ENCODE results near the gene ARL17B.
"Not testable (repeated sequence)": the region's sequence is repeated elsewhere in the genome, so short reads cannot be mapped to it uniquely, and the experiment has no call there.

Gene ARL17B

DNA sequence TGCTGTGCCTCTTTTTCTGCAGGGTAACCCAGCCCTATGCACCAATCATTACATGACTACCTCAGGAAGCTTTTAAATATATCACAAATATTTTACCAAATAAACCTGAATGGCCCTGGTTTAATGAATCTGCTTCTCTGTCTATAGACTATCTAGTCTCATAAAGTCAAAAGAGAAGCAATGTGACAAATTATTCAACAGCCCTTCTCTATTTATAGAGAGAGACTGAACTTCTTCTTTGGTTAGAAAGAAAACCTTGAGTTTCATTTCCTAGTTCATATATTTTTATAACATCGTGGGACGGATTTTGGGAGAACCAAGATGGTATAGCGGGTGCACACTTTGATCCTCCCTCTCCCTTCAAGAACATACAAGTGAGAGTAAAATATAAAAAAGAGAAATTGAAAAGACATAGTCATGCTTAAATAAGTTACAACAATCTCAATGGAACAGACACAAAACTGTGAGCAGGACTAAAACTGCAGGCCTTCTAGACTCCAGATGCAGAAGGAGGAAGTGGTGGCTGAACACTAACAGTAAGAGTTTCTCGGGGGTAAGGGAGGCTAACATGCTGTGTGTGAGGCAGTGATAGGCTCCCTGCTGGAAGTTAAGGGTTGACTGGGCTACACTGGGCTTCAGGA lies 70.5 kb downstream of the ARL17B start:
- DNase-seq (ENCODE audit: extremely low read depth in 1 of 2, low read depth in 1 of 2): not testable (repeated sequence)

GRCh38 chr17:46287587-46287986 lies 74.0 kb downstream of the ARL17B start:
- not testable (repeated sequence) for DNase-seq (ENCODE audit: extremely low read depth in 1 of 2, low read depth in 1 of 2)

DNA sequence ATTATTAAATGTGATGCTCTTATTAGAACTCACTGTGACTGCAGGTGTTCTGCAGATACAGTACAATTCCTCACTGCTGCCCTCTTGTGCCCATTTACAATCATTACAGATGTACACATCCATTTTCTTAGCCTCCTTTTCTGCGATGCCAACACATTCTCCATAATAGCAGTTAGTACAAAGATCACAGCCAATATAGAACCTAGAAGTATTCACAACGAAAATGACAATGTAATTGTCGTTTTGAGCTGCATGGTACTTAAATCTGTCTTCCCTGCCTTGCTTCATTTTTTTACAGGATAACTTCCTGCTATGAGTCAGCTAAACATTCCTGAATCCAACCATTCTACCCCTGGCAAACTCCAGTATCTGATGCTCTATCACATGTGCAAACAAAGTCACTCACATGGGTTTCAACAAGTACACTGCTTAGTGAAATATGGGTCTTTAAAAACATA lies 74.8 kb downstream of the ARL17B start:
- not testable (repeated sequence) for DNase-seq (ENCODE audit: extremely low read depth in 1 of 2, low read depth in 1 of 2)

DNA sequence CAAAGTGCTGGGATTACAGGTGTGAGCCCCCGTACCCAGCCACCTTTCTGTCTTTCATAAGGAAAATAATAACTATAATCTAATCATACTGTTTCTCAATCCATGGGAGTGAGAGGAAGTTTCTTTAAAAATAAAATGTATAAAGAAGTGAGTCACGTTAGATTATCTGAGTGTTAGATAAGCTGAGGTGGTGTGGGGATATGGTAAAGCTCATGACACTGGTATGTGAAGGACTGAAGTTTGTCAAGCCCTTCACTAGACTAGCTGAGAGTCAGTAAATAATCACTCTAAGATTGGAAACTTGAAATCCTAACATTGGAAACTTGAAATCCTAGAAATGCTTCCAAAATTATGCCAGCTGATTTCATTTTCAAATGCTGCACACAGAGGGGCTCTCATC lies 76.1 kb downstream of the ARL17B start:
- DNase-seq (ENCODE audit: extremely low read depth in 1 of 2, low read depth in 1 of 2): not testable (repeated sequence)

DNA sequence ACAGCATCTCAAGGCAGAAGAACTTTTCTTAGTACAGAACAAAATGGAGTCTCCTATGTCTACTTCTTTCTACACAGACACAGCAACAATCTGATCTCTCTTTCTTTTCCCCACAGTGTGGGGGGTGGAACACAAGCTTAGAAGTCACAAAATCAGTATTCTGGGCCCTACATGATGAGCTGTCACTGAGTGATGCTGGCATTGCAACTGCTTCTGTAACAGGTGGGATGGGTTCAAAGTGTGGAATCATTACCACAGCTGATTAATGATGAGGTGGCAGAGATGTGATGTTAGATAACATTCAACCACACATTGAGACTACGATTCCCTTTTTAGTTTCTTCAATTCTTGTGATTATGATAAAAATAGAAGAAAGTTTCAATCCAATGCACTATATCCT lies 77.1 kb downstream of the ARL17B start:
- DNase-seq (ENCODE audit: extremely low read depth in 1 of 2, low read depth in 1 of 2): peak in 1 of 2 donors; percentile 68

DNA sequence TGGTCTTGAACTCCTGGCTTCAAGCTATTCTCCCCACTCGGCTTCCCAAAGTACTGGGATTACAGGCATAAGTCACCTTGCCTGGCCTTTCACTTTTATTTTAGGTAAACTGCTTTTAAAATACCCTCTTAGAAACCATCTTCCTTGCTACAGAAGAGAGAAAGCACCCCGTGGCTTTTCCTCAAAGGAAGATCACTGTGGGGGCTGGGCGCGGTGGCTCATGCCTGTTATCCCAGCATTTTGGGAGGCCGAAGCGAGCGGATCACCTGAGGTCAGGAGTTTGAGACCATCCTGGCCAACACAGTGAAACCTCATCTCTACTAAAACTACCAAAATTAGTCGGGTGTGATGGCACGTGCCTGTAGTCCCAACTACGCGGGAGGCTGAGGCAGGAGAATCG lies 78.9 kb downstream of the ARL17B start:
- not testable (repeated sequence) for DNase-seq (ENCODE audit: extremely low read depth in 1 of 2, low read depth in 1 of 2)

DNA sequence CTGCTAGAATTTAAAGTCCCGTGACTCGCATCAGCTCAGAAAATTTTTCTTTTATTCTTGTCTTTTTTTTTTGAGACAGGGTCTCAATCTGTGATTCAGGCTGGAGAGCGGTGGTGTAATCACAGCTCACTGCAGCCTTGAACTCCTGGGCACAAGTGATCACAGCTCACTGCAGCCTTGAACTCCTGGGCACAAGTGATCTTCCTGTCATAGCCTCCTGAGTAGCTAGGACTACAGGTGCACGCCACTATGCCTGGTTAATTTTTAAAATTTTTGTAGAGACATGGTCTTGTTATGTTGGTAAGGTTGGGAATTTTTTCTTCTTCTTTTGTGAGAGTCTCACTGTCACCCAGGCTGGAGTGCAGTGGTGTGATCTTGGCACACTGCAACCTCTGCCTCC lies 80.2 kb downstream of the ARL17B start:
- DNase-seq (ENCODE audit: extremely low read depth in 1 of 2, low read depth in 1 of 2): not testable (repeated sequence)

GRCh38 chr17:46276728-46277479 lies 84.7 kb downstream of the ARL17B start:
- DNase-seq (ENCODE audit: extremely low read depth in 1 of 2, low read depth in 1 of 2): not testable (repeated sequence)

DNA sequence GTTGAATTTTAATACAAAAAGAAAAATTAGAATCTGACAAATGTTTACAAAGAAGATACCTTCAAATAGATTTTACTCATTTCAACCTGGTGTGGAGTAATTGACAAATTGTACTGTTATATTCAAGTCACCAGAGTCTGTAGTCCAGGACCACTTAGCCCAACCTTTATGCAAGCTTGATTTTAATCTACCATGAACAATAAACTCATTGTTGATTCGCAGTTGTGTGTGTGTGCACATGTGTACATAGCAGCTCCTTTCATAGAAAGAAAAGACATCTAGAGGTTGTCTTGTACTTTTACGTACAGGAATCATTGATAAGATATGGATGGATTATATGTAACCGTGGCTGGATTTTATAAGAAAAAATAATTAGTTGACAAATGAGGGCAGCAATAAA lies 87.3 kb downstream of the ARL17B start:
- no peak for DNase-seq (ENCODE audit: extremely low read depth in 1 of 2, low read depth in 1 of 2)

DNA sequence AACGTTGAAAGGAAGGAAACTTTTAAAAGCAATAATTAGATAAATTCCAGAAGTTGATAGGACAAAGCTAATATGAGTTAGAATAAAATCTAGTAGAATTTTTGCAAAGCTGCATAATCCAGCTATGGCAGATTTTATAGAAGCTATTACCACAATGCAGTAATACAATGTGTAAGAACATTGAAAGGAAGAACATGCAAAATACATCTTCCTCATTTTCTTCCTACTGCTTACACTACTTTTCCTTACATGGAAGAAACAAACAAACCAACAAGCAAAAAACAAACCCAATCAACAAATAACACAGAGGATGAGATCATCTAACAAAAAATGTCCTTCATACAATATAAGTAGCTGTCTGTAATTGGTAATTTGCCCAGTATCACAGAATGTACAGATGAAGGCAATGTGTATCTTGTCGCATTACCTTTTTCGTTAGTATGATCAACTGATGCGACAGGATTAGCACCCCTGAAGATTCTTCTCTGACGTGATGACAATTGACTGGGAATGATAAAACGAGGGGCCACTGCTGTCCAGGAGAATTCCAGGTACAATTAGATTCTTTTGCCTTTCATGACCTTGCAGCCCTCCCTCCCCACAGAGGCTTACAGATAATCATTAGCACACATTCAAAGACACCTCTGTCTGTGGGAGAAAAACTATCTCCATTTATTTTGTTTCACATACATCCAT lies 87.9 kb downstream of the ARL17B start:
- no peak for DNase-seq (ENCODE audit: extremely low read depth in 1 of 2, low read depth in 1 of 2)

GRCh38 chr17:46270032-46270431 lies 91.5 kb downstream of the ARL17B start:
- no peak for DNase-seq (ENCODE audit: extremely low read depth in 1 of 2, low read depth in 1 of 2)

GRCh38 chr17:46266656-46267544 lies 94.7 kb downstream of the ARL17B start:
- DNase-seq (ENCODE audit: extremely low read depth in 1 of 2, low read depth in 1 of 2): peak; percentile 69 to 80

GRCh38 chr17:46266063-46266655 lies 95.4 kb downstream of the ARL17B start:
- DNase-seq (ENCODE audit: extremely low read depth in 1 of 2, low read depth in 1 of 2): not testable (repeated sequence)

DNA sequence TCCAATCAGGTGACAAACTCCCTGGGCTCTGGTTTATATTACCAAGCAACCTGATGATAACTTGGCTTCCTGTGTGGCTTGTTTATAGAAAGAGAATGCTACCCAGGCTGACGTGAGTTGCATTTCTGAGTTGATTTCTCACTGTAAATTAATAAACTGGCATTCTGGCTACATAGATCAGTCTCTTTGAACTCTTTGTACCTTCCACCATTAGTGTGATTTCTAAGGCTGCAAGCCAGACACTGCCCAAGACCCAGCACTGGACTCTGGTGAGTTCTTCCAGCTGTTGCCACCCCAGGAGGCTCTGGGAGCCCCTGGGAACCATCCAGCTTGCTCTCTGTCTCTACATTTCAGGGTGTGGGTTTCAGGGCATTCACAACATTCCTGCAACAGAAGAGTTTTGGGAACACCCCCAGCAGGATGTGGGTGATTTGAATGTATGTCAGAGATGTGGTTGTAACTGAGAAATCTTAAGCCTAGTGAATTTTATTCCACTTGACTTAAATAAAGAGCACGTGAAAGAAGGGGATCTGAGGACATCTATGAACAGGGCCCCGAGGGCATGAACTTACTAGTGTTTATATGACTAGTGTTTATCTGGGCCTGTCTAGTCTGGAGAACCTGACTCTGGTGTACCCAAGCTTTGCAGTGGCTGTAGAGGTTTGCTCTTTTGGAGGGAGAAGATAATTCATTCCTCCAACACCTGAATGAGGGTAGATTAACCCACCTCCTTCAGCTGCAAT lies 96.9 kb downstream of the ARL17B start:
- no peak for DNase-seq (ENCODE audit: extremely low read depth in 1 of 2, low read depth in 1 of 2)

DNA sequence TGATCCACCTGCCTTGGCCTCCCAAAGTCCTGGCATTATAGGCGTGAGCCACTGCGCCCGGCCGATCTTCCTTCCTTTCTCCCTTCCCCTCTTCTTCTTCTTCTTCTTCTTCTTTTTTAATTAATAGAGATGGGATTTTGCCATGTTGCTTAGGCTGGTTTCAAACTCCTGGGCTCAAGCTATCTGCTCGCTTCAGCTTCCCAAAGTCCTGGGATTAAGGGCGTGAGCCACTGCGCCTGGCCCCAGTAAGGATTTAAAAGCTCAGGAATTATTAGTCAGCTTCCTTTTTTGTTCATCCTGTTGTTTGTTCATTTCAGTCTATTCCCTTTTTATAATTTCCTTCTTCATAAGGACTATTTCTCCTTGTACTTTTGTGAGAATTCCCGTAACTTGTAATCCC lies 99.3 kb downstream of the ARL17B start:
- DNase-seq (ENCODE audit: extremely low read depth in 1 of 2, low read depth in 1 of 2): no peak

DNA sequence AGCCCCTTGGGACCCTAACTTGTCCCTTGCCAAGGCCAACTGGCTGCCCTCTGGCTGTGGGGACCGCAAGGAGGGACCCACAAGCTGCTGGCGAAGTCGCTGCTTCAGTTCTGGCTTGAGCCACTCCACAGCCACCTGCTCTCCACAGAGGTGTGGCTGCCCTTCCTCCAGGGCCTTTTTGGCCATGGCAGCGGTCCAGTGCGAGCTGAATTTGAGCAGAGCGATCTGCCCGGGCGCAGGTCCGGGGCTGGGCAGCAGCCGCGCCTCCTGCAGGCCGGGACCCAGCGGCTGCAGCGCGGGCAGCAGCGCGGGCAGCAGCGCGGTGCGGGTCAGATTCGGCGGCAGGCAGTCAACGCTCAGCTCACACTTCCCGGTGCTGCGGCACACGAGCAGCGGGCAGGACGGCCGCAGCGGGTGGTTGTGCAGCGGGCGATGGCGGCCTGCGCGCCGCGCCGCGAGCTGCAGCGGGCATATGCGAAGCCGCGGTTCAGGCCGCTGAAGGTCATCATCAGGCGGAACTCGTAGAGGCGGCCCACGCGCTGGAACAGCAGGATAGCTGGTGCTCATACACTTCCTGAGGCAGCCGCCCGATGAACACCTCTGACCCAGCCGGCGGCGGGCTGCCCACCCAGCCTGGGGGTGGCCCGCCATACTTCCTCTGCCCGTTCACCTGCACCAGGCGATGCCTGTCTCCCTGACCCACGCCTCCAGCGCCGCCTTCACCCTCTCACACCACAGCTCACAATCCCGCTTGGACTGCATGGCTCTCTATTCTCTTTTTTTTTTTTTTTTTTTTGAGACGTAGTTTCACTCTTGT lies 101.5 kb downstream of the ARL17B start:
- not testable (repeated sequence) for DNase-seq (ENCODE audit: extremely low read depth in 1 of 2, low read depth in 1 of 2)

- not testable (repeated sequence) for DNase-seq (ENCODE audit: extremely low read depth in 1 of 2, low read depth in 1 of 2)
Observed at GRCh38 chr17:46256369-46256768, 105.2 kb downstream of the ARL17B start.

DNA sequence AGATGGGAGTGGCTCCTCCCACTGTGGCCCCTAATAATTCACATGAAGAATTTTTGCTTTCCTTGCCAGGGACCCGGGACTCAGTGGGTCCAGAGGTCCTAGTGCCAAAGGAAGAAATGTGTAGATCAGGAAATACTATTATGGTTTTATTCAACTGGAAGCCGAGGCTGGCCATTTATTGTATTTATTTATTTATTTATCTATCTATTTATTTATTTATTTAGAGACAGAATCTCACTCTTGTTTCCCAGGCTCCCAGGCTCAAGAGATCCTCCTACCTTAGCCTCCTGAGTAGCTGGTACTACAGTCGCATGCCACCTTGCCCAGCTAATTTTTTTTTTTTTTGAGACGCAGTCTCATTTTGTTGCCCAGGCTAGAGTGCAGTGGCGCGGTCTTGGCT lies 107.4 kb downstream of the ARL17B start:
- not testable (repeated sequence) for DNase-seq (ENCODE audit: extremely low read depth in 1 of 2, low read depth in 1 of 2)

GRCh38 chr17:46253722-46254121 lies 107.8 kb downstream of the ARL17B start:
- peak; percentile 33 to 69 for DNase-seq (ENCODE audit: extremely low read depth in 1 of 2, low read depth in 1 of 2)

Measured in stimulated activated CD8-positive, alpha-beta memory T cell treated with anti-CD3 and anti-CD28 coated beads, Interleukin-7, amount 100 ng/mL, for 48 hours (primary cell).